ENCODE data around the gene SOX12.

- TF ChIP-seq CTCF (IDR thresholded peaks at IDR 0.05; ENCODE audit: poor library complexity): no peak
- TF ChIP-seq EZH2 (IDR thresholded peaks at IDR 0.05; ENCODE audit: borderline replicate concordance): no peak
- no peak for TF ChIP-seq EZH2phosphoT487 (IDR thresholded peaks at IDR 0.05; ENCODE audit: low read depth, severe bottlenecking, unreplicated experiment)
These were observed 16.3 kb downstream of the SOX12 start for GRCh38 chr20:341682-342081.

Measured in hepatocyte (in vitro differentiated cells).